Small intestine (tissue), 7 donors: ENCODE data around the gene DISP2. TPM values are rescaled to one million over a fixed set of nuclear protein-coding genes. Genes with fewer than 3 reads are reported as not detected.

Experiments used
- DNase-seq, 2 donors: peaks; one replicate each; pipeline versions ENCODE4 v3.0.0 to v3.0.0-alpha.2; 2013
- FAIRE-seq: peaks from 2 replicates; lab custom pipeline; 2012; peaks lifted over from hg19 to GRCh38; lab: Jason Lieb, UNC
- H3K27ac ChIP-seq, 3 donors: one replicate each; pipeline ENCODE4 v1.5.1; 2013; ENCODE audit warnings: low read length in 2 of 3, mild to moderate bottlenecking in 2 of 3, control low read depth in 1 of 3, inconsistent platforms in 1 of 3, low read depth in 1 of 3, moderate library complexity in 1 of 3
- H3K27me3 ChIP-seq, 3 donors: one replicate each; pipeline ENCODE4 v1.6.1; 2013; ENCODE audit warnings: low read length in 3 of 3, inconsistent platforms in 1 of 3; ENCODE audit not compliant: control insufficient read depth in 3 of 3, insufficient read depth in 3 of 3
- H3K36me3 ChIP-seq, 3 donors: one replicate each; pipeline ENCODE4 v1.6.1; 2013; ENCODE audit warnings: low read length in 3 of 3, inconsistent platforms in 1 of 3, low read depth in 1 of 3, mild to moderate bottlenecking in 1 of 3, moderate library complexity in 1 of 3; ENCODE audit not compliant: control insufficient read depth in 3 of 3, insufficient read depth in 2 of 3
- H3K4me1 ChIP-seq, 3 donors: one replicate each; pipeline ENCODE4 v1.6.1; 2013; ENCODE audit warnings: low read length in 2 of 3, inconsistent platforms in 1 of 3, low read depth in 1 of 3, mild to moderate bottlenecking in 1 of 3, moderate library complexity in 1 of 3; ENCODE audit not compliant: control insufficient read depth in 3 of 3, insufficient read depth in 2 of 3
- H3K4me3 ChIP-seq, 3 donors: one replicate each; pipeline ENCODE4 v1.5.1; 2013; ENCODE audit warnings: low read length in 3 of 3, control low read depth in 1 of 3, inconsistent platforms in 1 of 3, low read depth in 1 of 3, mild to moderate bottlenecking in 1 of 3, moderate library complexity in 1 of 3
- H3K9me3 ChIP-seq, 2 donors: one replicate each; pipeline ENCODE4 v1.6.1; 2013; ENCODE audit warnings: low read depth in 1 of 2, low read length in 1 of 2; ENCODE audit not compliant: control insufficient read depth in 2 of 2, insufficient read depth in 1 of 2
- WGBS, 3 donors: extraction: QIAGEN DNeasy Blood & Tissue Kit; methylation state at CpG; one replicate each; pipeline ENCODE4 v1.1.7; 2013; 5-methylcytosine and 5-hydroxymethylcytosine counted together
- polyA plus RNA-seq, 4 donors: library from polyadenylated mRNA; stranded (reverse) in 3 of 4; unstranded in 1 of 4; fragments of 200-250 nt in 3 of 4; fragments of 120-200 nt in 1 of 4; gene quantifications; one replicate each; pipeline versions ENCODE4 v1.2.1 to v1.2.3, GENCODE V29; 2013
- donor health status: healthy with polysubstance abuse.
- donor health status: control.
- donor health status: control.
- donor health status: Bipolar disorder and iron deficiency.
- donor health status: healthy.

The DISP2 gene
- polyA plus RNA-seq, 4 donors = 2.2 to 12.2 (median 5.1) TPM

DNA sequence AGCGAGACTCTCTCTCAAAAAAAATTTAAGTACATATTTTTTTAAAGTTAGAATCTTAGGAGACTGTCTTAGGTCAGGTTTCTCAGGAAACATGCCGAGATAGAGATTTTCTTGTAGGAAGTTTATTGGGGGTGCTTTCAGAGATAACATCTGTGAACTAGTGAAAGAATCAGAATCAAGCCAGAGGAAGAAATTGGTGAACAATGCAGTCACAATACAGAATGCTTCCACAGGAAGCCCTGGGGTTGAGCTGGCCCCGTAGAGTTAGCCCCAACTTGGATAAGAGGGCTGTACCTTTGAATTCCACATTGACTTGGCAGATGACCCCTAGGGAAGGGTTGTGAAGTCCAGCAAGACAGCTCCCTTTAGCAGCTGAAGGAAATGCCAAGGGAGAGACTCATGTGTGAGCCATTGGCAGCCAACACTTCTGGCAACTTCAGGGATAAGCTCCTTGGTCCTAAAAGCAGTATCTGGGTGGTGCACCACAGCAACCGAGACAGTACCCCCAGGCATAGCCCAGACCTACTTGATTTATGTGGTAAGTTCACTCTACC is 43.2 kb upstream of the DISP2 start:
- WGBS, 3 donors = 80 to 91% (median 86%) methylated on average over 4 of the region's 4 CpGs
- DNase-seq (no peak), FAIRE-seq (no peak)
- Histone ChIP-seq H3K36me3 (no peaks in the 10 kb centered on the region), H3K27ac (no peak overlapping the region), H3K9me3 (no peaks in the 10 kb centered on the region), H3K27me3 (peaks cover 0 to 9% (median 0%) of the 10 kb centered on the region in 3 donors), H3K4me3 (no peak overlapping the region), H3K4me1 (no peaks in the 10 kb centered on the region)

GRCh38 chr15:40316931-40317330 is 41.1 kb upstream of the DISP2 start:
- DNase-seq (no peak), FAIRE-seq (no peak)
- 80 to 83% (median 82%) methylated on average over 3 of the region's 3 CpGs for WGBS, 3 donors
- Histone ChIP-seq H3K9me3 (no peaks in the 10 kb centered on the region), H3K4me1 (no peaks in the 10 kb centered on the region), H3K27me3 (peaks cover 0 to 3% (median 0%) of the 10 kb centered on the region in 3 donors), H3K4me3 (no peak overlapping the region), H3K27ac (no peak overlapping the region), H3K36me3 (no peaks in the 10 kb centered on the region)

- 75 to 83% (median 81%) methylated on average over 4 of the region's 4 CpGs for WGBS, 3 donors
- FAIRE-seq = no peak
- H3K27ac ChIP-seq = no peak overlapping the region
- no peaks in the 10 kb centered on the region for H3K9me3 ChIP-seq
- H3K4me1 ChIP-seq = peaks cover 0 to 4% (median 0%) of the 10 kb centered on the region in 3 donors
- no peaks in the 10 kb centered on the region for H3K36me3 ChIP-seq
- no peak overlapping the region for H3K4me3 ChIP-seq
- no peaks in the 10 kb centered on the region for H3K27me3 ChIP-seq
- DNase-seq = no peak
Measured at GRCh38 chr15:40317580-40317979, 40.4 kb upstream of the DISP2 start.

DNA sequence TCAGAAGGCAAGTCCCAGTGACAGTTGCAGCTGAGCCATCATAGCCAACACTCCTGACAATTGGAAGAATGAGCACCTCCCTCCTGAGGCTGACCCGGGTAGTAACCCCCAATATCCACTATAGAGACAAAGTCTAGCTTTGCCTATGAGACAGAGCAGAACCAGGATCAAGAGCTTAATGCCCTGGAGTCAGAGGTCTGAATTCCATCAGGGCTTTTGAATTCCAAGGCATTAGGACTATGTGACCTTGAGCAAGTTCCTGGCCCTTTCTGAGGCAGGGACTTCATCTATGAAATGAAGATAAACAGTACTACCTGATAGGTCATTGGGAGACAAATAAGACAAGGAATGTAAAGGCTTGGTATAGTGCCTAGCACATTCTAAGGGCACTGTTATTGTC is 37.6 kb upstream of the DISP2 start:
- no peak for DNase-seq
- WGBS, 3 donors = 90 to 100% (median 94%) methylated on average over 1 of the region's 1 CpG
- Histone ChIP-seq H3K27me3 (peaks cover 0 to 11% (median 0%) of the 10 kb centered on the region in 3 donors), H3K4me1 (peaks cover 3 to 15% (median 4%) of the 10 kb centered on the region in 3 donors), H3K9me3 (no peaks in the 10 kb centered on the region), H3K4me3 (no peak overlapping the region), H3K36me3 (no peaks in the 10 kb centered on the region), H3K27ac (no peak overlapping the region)
- FAIRE-seq = no peak

GRCh38 chr15:40320931-40321371 is 37.1 kb upstream of the DISP2 start:
- DNase-seq (peak; percentile 70 to 75), FAIRE-seq (no peak)
- peaks cover 0 to 12% (median 0%) of the 10 kb centered on the region in 3 donors for H3K27me3 ChIP-seq
- no peaks in the 10 kb centered on the region for H3K9me3 ChIP-seq
- H3K4me1 ChIP-seq = peaks cover 3 to 15% (median 6%) of the 10 kb centered on the region in 3 donors
- no peak overlapping the region for H3K27ac ChIP-seq
- WGBS, 3 donors = 0 to 3% (median 1%) methylated on average over 2 of the region's 2 CpGs
- no peaks in the 10 kb centered on the region for H3K36me3 ChIP-seq
- no peak overlapping the region for H3K4me3 ChIP-seq

DNA sequence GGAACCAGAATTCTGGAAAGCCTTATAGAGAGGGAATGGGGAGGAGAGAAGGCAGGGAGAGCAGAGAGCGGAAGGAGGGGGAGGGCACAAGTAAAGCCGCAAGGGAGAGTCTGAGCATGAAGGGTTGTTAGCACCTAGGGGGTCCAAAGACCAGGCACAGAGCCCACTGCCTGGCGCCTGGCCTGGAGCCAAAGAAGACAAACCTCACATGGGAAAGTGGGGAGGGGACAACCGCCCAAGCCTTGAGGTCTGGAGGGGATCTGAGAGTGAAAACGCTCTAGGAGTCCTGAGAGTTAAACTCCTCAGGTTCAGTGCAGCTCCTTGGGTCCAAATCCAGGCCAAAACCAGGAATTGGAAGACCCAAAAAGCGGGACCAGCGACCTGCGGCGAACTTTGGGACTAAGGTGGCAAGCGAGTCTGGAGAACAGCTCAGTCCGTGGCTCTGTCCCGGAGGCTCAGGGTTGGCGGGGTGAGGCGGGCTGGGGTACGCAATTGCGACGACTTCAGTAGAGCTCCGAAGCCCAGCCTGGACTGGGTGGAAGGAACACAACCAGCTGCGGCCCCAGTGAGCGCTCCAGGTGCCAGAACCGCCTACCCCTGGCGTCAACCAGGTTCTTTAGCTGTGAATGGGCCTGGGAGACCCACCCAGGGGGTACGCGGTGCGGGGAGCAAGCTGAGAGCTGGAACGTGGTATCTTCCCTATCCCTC is 35.3 kb upstream of the DISP2 start:
- FAIRE-seq = no peak
- Histone ChIP-seq H3K27ac (peak overlapping the region in 2 of 3 donors; percentile 23 to 80), H3K9me3 (no peaks in the 10 kb centered on the region), H3K36me3 (no peaks in the 10 kb centered on the region), H3K27me3 (peaks cover 0 to 12% (median 0%) of the 10 kb centered on the region in 3 donors), H3K4me3 (peak overlapping the region in 2 of 3 donors; percentile 27 to 91), H3K4me1 (peaks cover 3 to 15% (median 6%) of the 10 kb centered on the region in 3 donors)
- 34 to 44% (median 40%) methylated on average over 26 of the region's 26 CpGs for WGBS, 3 donors
- DNase-seq = no peak

DNA sequence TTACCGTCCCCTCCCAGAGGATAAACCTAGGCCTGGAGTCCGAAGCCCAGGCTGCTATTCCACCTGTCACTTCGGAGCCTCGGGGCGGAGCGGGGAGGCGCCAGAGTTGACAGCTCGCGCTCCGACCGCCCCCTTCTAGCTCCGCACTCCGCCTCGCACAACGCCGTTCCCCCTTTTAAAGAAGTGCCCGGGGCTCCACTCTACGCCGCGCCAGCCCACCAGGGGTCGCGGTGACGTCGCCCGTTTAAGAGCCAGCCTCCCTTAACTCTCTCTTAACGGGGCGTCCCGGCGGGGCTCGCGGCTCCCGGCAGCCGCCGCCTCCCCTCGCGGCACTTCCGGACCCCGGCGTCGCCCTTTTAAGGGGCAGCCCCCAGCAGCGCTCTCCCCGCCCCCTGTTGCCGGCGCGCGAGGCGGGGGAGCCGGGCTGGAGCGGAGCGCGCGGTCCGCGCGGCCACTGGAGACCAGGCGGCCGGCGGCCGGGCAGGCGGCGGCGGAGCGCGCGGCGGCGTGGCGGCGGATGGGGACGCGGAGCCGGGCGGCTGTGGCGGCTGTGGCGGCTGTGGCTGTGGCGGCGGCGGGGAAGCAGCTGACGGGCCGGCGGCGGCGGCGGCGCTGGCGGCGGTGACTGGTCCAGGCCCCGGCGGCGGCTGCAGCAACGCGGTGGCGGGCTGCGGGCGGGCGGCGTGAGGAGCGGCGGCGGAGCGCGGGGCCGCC is 34.6 kb upstream of the DISP2 start, which contains the start of gene INAFM2:
INAFM2 (plus strand) TSS at position 454 of the 714 bp plus-strand sequence. CDS start 364 bp downstream, outside the sequence.
- WGBS, 3 donors = 0% methylated on average over 46 to 103 of the region's 103 CpGs
- FAIRE-seq (no peak), DNase-seq (peak; percentile 90 to 96)
- Histone ChIP-seq H3K27ac (peak within 1 kb of the TSS in 2 of 3 donors; percentile 23 to 80), H3K27me3 (peaks cover 0 to 12% (median 0%) of the 10 kb centered on the region in 3 donors), H3K4me1 (peaks cover 3 to 17% (median 6%) of the 10 kb centered on the region in 3 donors), H3K9me3 (no peaks in the 10 kb centered on the region), H3K4me3 (peak within 1 kb of the TSS; percentile 39 to 91 (median 69)), H3K36me3 (no peaks in the 10 kb centered on the region)
